Body of pancreas (tissue), 4 donors: ENCODE data around the gene GMDS. TPM values are rescaled to one million over a fixed set of nuclear protein-coding genes. Genes with fewer than 3 reads are reported as not detected.

Source experiments
- ATAC-seq: fragments of 150-250 bp; one replicate; pipeline ENCODE4 v1.9.1; 2016
- DNase-seq, 4 donors: peaks; one replicate each; pipeline ENCODE4 v3.0.0-alpha.2; 2019
- H3K27ac ChIP-seq, 4 donors: fragments of 200-600 bp; sonication (generic); 1 replicate in 3 of 4; 2 replicates in 1 of 4; pipeline versions ENCODE4 v1.5.1 to v1.6.1; 2016 to 2019; ENCODE audit warnings: mild to moderate bottlenecking in 1 of 4, mixed read lengths in 1 of 4, moderate library complexity in 1 of 4
- H3K27me3 ChIP-seq, 2 donors: fragments of 200-600 bp; sonication (generic); one replicate each; pipeline ENCODE4 v1.6.0; 2016; ENCODE audit warnings: mild to moderate bottlenecking in 1 of 2
- H3K36me3 ChIP-seq, 2 donors: fragments of 200-600 bp; sonication (generic); replicated peaks in 1 of 2; 2 replicates each; pipeline ENCODE4 v1.5.1; 2016; ENCODE audit warnings: low read depth in 2 of 2; ENCODE audit not compliant: insufficient read depth in 1 of 2
- H3K4me1 ChIP-seq: fragments of 200-600 bp; sonication (generic); one replicate; pipeline ENCODE4 v1.6.0; 2016
- H3K4me3 ChIP-seq, 2 donors: fragments of 200-600 bp; sonication (generic); 1 replicate in 1 of 2; 2 replicates in 1 of 2; pipeline ENCODE4 v1.5.1; 2016 to 2019
- H3K9me3 ChIP-seq, 3 donors: fragments of 200-600 bp; sonication (generic); 1 replicate in 2 of 3; 2 replicates in 1 of 3; pipeline ENCODE4 v1.5.1; 2016
- CTCF ChIP-seq, 7 experiments: fragments of 450-650 bp in 4 of 7; fragments of 200-600 bp in 3 of 7; sonication (generic) in 3 of 7; IDR thresholded peaks; one replicate each; pipeline ENCODE4 v1.5.1; 2016 to 2019; ENCODE audit warnings: antibody characterized with exemption in 7 of 7
- POLR2A ChIP-seq, 3 donors: fragments of 450-650 bp; IDR thresholded peaks; one replicate each; pipeline ENCODE4 v1.6.1; 2016; ENCODE audit warnings: antibody characterized with exemption in 3 of 3, mild to moderate bottlenecking in 2 of 3
- WGBS, 2 donors: methylation state at CpG; one replicate each; pipeline ENCODE4 v1.1.5; 2017; 5-methylcytosine and 5-hydroxymethylcytosine counted together
- intact Hi-C: fragments of 100-400 bp; cut with DNase I; formaldehyde crosslinking; loops from one replicate; pipeline ENCODE4 v1.15.1; 2023
- total RNA-seq, 2 donors: library from RNA; depleted of rRNA; stranded (reverse); fragments of >200 nt; gene quantifications; one replicate each; pipeline ENCODE4 v1.1.0, GENCODE V29; 2016

GMDS gene
- total RNA-seq, 2 donors from 2014 or later = 34.5 to 63.3 TPM

DNA sequence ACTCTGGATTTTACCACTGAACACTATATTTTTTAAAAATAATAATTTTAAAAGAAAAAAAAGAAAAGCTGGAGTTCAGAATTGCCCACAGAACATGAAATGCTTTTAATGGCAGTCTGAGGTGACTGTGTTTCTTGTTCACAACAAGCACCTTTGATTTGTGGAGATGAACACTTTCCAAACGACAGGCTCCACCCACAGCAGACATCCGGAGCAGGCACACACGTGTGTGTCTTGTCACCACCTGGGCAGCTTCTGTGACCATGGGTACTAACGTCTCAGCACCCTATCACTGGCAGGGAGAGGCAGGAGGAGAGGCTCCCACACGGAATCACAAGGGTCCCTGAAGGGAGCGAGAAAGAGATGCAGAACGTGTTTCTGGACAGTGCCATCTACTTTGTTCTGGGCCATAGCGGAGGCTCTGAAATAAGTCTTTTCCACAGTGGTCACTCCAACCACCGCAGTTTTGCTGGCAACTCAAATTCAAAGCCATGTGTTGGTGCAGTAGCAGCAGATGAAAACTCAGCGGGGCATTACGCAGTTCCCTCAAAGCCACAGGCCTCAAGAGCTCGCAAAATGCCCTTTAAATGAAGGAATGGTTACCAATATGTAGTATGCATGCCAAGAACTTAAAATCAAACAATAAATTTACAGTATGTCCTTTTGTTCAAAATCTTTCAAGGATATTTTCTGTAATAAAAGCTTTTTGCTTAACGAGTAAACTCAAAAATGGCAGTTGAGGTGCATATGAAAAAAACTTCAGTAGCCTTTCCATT, 393.5 kb downstream of the GMDS start:
- Histone ChIP-seq H3K27ac (no peak overlapping the region), H3K4me3 (no peak overlapping the region), H3K36me3 (no peaks in the 10 kb centered on the region), H3K27me3 (no peaks in the 10 kb centered on the region), H3K9me3 (no peaks in the 10 kb centered on the region), H3K4me1 (peaks cover 18% of the 10 kb centered on the region)
- DNase-seq (no peak), ATAC-seq (no peak)
- 79 to 84% methylated on average over 13 of the region's 13 CpGs for WGBS, 2 donors
- no peak for TF ChIP-seq CTCF (IDR thresholded peaks at IDR 0.05)
- no peak for TF ChIP-seq POLR2A (IDR thresholded peaks at IDR 0.05)
- intact Hi-C loops = no loop called here

GRCh38 chr6:1850840-1851157, 394.6 kb downstream of the GMDS start:
- no peaks in the 10 kb centered on the region for H3K36me3 ChIP-seq
- intact Hi-C loops = no loop called here
- WGBS, 2 donors = 37 to 49% methylated on average over 7 of the region's 7 CpGs
- H3K9me3 ChIP-seq = no peaks in the 10 kb centered on the region
- DNase-seq (no peak), ATAC-seq (peak; percentile 10)
- peaks cover 18% of the 10 kb centered on the region for H3K4me1 ChIP-seq
- no peaks in the 10 kb centered on the region for H3K27me3 ChIP-seq
- TF ChIP-seq POLR2A (IDR thresholded peaks at IDR 0.05) (no peak), CTCF (IDR thresholded peaks at IDR 0.05) (no peak)
- peak overlapping the region in 3 of 4 donors; percentile 19 to 56 (median 38) for H3K27ac ChIP-seq
- no peak overlapping the region for H3K4me3 ChIP-seq

GRCh38 chr6:1850121-1850839, 395.1 kb downstream of the GMDS start:
- WGBS, 2 donors = 15 to 36% methylated on average over 8 of the region's 8 CpGs
- intact Hi-C loops = no loop called here
- peak overlapping the region in 3 of 4 donors; percentile 19 to 56 (median 38) for H3K27ac ChIP-seq
- no peaks in the 10 kb centered on the region for H3K36me3 ChIP-seq
- no peak overlapping the region for H3K4me3 ChIP-seq
- ATAC-seq (peak; percentile 70), DNase-seq (peak in 2 of 4 donors; percentile 32)
- H3K4me1 ChIP-seq = peaks cover 18% of the 10 kb centered on the region
- TF ChIP-seq POLR2A (IDR thresholded peaks at IDR 0.05) (no peak), CTCF (IDR thresholded peaks at IDR 0.05) (no peak)
- H3K27me3 ChIP-seq = no peaks in the 10 kb centered on the region
- H3K9me3 ChIP-seq = no peaks in the 10 kb centered on the region

DNA sequence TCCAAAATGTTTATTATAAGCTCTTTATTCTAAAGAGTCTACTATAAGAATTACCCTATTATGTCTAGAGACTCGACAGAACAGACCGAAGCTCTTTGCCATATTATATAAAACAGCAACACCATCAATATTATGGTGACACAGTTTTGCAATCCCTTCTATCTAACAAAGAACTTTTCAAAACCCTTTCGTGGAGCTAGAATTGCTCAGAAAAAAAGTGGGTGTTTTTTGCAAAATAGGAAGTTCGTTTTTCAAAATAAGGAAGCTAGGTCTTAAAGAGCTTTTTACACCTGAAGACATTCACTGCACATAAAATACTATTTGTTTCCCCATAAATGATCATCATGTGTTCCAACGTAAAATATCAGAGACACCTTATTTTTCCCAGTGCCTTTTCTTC, 395.7 kb downstream of the GMDS start:
- Histone ChIP-seq H3K4me1 (peaks cover 18% of the 10 kb centered on the region), H3K4me3 (no peak overlapping the region), H3K36me3 (no peaks in the 10 kb centered on the region), H3K27me3 (no peaks in the 10 kb centered on the region), H3K9me3 (no peaks in the 10 kb centered on the region), H3K27ac (peak overlapping the region in 3 of 4 donors; percentile 19 to 56 (median 38))
- no peak for ATAC-seq
- no peak for DNase-seq
- intact Hi-C loops = no loop called here
- TF ChIP-seq CTCF (IDR thresholded peaks at IDR 0.05) = no peak
- no peak for TF ChIP-seq POLR2A (IDR thresholded peaks at IDR 0.05)
- 26 to 34% methylated on average over 5 of the region's 5 CpGs for WGBS, 2 donors
